Amygdala (tissue), 56 donors: ENCODE data around the gene NIPAL4.
A peak's percentile ranks its signal among the peaks of the same experiment; 100 is the strongest.

ENCODE experiments used
- DNase-seq, 56 donors: peaks; one replicate each; lab custom pipeline; 2025; lab: John Stamatoyannopoulos, UW

Gene NIPAL4

GRCh38 chr5:157460921-157461792, 1.1 kb downstream of the NIPAL4 start:
- DNase-seq = no peak

- DNase-seq = no peak
These were observed 3.1 kb downstream of the NIPAL4 start for GRCh38 chr5:157463081-157463480.

GRCh38 chr5:157463621-157464518, 3.9 kb downstream of the NIPAL4 start:
- DNase-seq = no peak

- peak in 1 of 56 donors; percentile 16 for DNase-seq
These were observed 4.6 kb downstream of the NIPAL4 start for GRCh38 chr5:157464519-157465171.

GRCh38 chr5:157468293-157468965, 8.4 kb downstream of the NIPAL4 start:
- DNase-seq = no peak

- no peak for DNase-seq
These were observed 9.1 kb downstream of the NIPAL4 start for GRCh38 chr5:157469073-157469472.

GRCh38 chr5:157469687-157470086, 9.7 kb downstream of the NIPAL4 start:
- DNase-seq = no peak

GRCh38 chr5:157470631-157471030, 10.6 kb downstream of the NIPAL4 start:
- no peak for DNase-seq

GRCh38 chr5:157471709-157472108, 11.7 kb downstream of the NIPAL4 start:
- peak in 2 of 56 donors; percentile 11 to 32 for DNase-seq

GRCh38 chr5:157473383-157474320, 13.6 kb downstream of the NIPAL4 start:
- no peak for DNase-seq

GRCh38 chr5:157475432-157475831, 15.4 kb downstream of the NIPAL4 start:
- DNase-seq = no peak

GRCh38 chr5:157476702-157477408, 16.8 kb downstream of the NIPAL4 start:
- peak in 22 of 56 donors; percentile 10 to 78 (median 28) for DNase-seq

- DNase-seq = no peak
These were observed 17.9 kb downstream of the NIPAL4 start for GRCh38 chr5:157477814-157478494.

GRCh38 chr5:157478726-157479125, 18.7 kb downstream of the NIPAL4 start:
- DNase-seq = no peak

GRCh38 chr5:157479166-157479565, 19.2 kb downstream of the NIPAL4 start:
- DNase-seq = no peak

GRCh38 chr5:157479612-157480510, 19.8 kb downstream of the NIPAL4 start:
- no peak for DNase-seq

GRCh38 chr5:157481265-157481664, 21.3 kb downstream of the NIPAL4 start:
- DNase-seq = no peak
